Right lobe of liver (tissue), 4 donors: ENCODE results near the gene HSPA8.

ENCODE experiments used
- CTCF ChIP-seq, 4 donors: fragments of 200-600 bp in 3 of 4; fragments of 450-650 bp in 1 of 4; IDR thresholded peaks; one replicate each; pipeline versions ENCODE4 v1.5.1 to v1.8.0; 2016 to 2022; ENCODE audit warnings: antibody characterized with exemption in 4 of 4, mild to moderate bottlenecking in 2 of 4
- POLR2A ChIP-seq: fragments of 450-650 bp; IDR thresholded peaks from one replicate; pipeline ENCODE4 v1.6.1; 2017; ENCODE audit warnings: antibody characterized with exemption, mild to moderate bottlenecking
- donor health status: DM: no; HTN: no; CAD: no.
- donor health status: DM: no; HTN: no; CAD: no.
- donor health status: DM: no; HTN: yes; CAD: no.

GRCh38 chr11:123107945-123108495 lies 46.1 kb upstream of the HSPA8 start:
- TF ChIP-seq CTCF (IDR thresholded peaks at IDR 0.05) (no peak), POLR2A (no peak)
